GM12892 (cell line): ENCODE data around the gene COQ5.

Experiments used
- POLR2A ChIP-seq: IDR thresholded peaks from 2 replicates; pipeline ENCODE4 v1.6.1; 2011; ENCODE audit warnings: low read depth, low read length, control low read depth
- POLR2AphosphoS5 ChIP-seq: IDR thresholded peaks from 2 replicates; pipeline ENCODE4 v1.6.1; 2011; ENCODE audit warnings: low read depth, low read length, control low read depth
- TAF1 ChIP-seq: IDR thresholded peaks from 2 replicates; pipeline ENCODE4 v1.6.1; 2011; ENCODE audit warnings: low read depth, mild to moderate bottlenecking, control low read depth, low read length, borderline replicate concordance

DNA sequence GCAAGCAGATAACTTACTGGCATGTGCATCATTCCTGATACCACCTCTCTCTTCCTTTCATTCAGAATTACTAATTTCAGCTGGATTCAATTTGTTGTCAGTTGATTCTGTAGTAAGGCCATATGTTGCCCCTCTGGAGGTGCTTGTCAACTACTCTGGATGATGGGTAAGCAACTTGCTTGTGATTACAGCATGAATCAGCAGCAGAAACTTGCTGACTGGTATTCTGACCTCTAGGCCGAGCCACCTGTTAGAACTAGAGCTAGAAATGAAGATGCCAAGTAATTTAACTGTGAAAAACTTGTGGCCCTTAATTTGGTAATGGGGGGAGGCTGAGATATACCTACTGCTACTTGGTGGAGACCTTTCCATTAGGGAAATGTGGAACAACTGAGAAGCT, 10.3 kb upstream of the COQ5 start:
- TF ChIP-seq POLR2A, result no peak
- TF ChIP-seq TAF1, result no peak
- TF ChIP-seq POLR2AphosphoS5, result no peak
